ENCODE measurements around the gene USPL1.
"Not testable (repeated sequence)": the region's sequence is repeated elsewhere in the genome, so short reads cannot be mapped to it uniquely, and the experiment has no call there.

The USPL1 gene

GRCh38 chr13:30616927-30617314, 799 bp upstream of the USPL1 start:
- DNase-seq (ENCODE audit: low read depth), result peak; percentile 20

- DNase-seq (ENCODE audit: low read depth), result peak; percentile 2
These were observed 638 bp downstream of the USPL1 start for GRCh38 chr13:30618186-30618929.

GRCh38 chr13:30618930-30619279, 1.2 kb downstream of the USPL1 start:
- DNase-seq (ENCODE audit: low read depth), result no peak

- no peak for DNase-seq (ENCODE audit: low read depth)
These were observed 2.0 kb downstream of the USPL1 start for GRCh38 chr13:30619731-30620130.

GRCh38 chr13:30620941-30621340, 3.2 kb downstream of the USPL1 start:
- no peak for DNase-seq (ENCODE audit: low read depth)

- DNase-seq (ENCODE audit: low read depth), result no peak
These were observed 4.8 kb downstream of the USPL1 start for GRCh38 chr13:30622551-30622950.

GRCh38 chr13:30623392-30623791, 5.7 kb downstream of the USPL1 start:
- DNase-seq (ENCODE audit: low read depth), result no peak

- DNase-seq (ENCODE audit: low read depth), result no peak
These were observed 6.9 kb downstream of the USPL1 start for GRCh38 chr13:30624630-30625029.

- no peak for DNase-seq (ENCODE audit: low read depth)
These were observed 11.8 kb downstream of the USPL1 start for GRCh38 chr13:30629527-30629926.

GRCh38 chr13:30633861-30634260, 16.1 kb downstream of the USPL1 start:
- no peak for DNase-seq (ENCODE audit: low read depth)

GRCh38 chr13:30634838-30635237, 17.1 kb downstream of the USPL1 start:
- DNase-seq (ENCODE audit: low read depth), result no peak

- no peak for DNase-seq (ENCODE audit: low read depth)
These were observed 20.6 kb downstream of the USPL1 start for GRCh38 chr13:30638301-30638700.

GRCh38 chr13:30639671-30640070, 22.0 kb downstream of the USPL1 start:
- no peak for DNase-seq (ENCODE audit: low read depth)

- not testable (repeated sequence) for DNase-seq (ENCODE audit: low read depth)
These were observed 23.5 kb downstream of the USPL1 start for GRCh38 chr13:30641173-30641572.

- DNase-seq (ENCODE audit: low read depth), result no peak
These were observed 27.9 kb downstream of the USPL1 start for GRCh38 chr13:30645629-30646028.

GRCh38 chr13:30647420-30647819, 29.7 kb downstream of the USPL1 start:
- DNase-seq (ENCODE audit: low read depth), result no peak

- DNase-seq (ENCODE audit: low read depth), result no peak
These were observed 30.3 kb downstream of the USPL1 start for GRCh38 chr13:30647824-30648521.

- no peak for DNase-seq (ENCODE audit: low read depth)
These were observed 30.8 kb downstream of the USPL1 start for GRCh38 chr13:30648522-30649012.

- DNase-seq (ENCODE audit: low read depth), result not testable (repeated sequence)
These were observed 33.9 kb downstream of the USPL1 start for GRCh38 chr13:30651648-30652047.

GRCh38 chr13:30652746-30653386, 35.1 kb downstream of the USPL1 start:
- DNase-seq (ENCODE audit: low read depth), result no peak

- no peak for DNase-seq (ENCODE audit: low read depth)
These were observed 36.7 kb downstream of the USPL1 start for GRCh38 chr13:30654430-30654829.

GRCh38 chr13:30656178-30656577, 38.5 kb downstream of the USPL1 start:
- DNase-seq (ENCODE audit: low read depth), result no peak

GRCh38 chr13:30659980-30660379, 42.3 kb downstream of the USPL1 start:
- DNase-seq (ENCODE audit: low read depth), result no peak
